Breast epithelium (tissue), 3 donors: ENCODE data around the gene NR2C2.

Experiments used
- POLR2AphosphoS5 ChIP-seq, 3 donors: sonication (generic); formaldehyde crosslinking; IDR thresholded peaks; one replicate each; pipeline ENCODE4 v1.6.1; 2017; ENCODE audit warnings: antibody characterized with exemption in 3 of 3
- TF ChIP-seq, protein P1 (sequence below), 3 donors: fragments of 450-650 bp; IDR thresholded peaks; one replicate each; pipeline ENCODE4 v1.5.1; 2016 to 2017; ENCODE audit warnings: antibody characterized with exemption in 3 of 3, mild to moderate bottlenecking in 3 of 3, moderate library complexity in 3 of 3

DNA sequence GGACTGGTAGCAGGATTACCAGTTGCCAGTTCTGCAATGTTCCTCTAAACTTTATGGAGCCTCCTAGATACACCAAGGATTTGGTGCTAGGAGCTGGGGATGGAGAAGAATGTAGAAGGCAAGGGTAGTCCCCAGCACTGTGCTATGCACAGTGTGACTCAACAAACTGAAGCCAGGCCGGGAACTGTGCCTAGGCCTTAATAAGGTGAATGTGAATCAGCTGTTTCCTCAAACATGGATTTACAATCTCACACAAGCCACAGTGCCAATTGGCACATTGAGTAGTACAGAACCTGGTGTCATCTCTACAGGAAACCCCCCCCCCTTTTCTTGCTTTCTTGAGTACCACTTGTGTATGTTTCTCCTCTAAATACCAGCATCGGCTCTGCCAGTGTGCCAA, 85.3 kb downstream of the NR2C2 start:
- no peak for TF ChIP-seq POLR2AphosphoS5 (IDR thresholded peaks at IDR 0.05)
- TF ChIP-seq, protein P1, sequence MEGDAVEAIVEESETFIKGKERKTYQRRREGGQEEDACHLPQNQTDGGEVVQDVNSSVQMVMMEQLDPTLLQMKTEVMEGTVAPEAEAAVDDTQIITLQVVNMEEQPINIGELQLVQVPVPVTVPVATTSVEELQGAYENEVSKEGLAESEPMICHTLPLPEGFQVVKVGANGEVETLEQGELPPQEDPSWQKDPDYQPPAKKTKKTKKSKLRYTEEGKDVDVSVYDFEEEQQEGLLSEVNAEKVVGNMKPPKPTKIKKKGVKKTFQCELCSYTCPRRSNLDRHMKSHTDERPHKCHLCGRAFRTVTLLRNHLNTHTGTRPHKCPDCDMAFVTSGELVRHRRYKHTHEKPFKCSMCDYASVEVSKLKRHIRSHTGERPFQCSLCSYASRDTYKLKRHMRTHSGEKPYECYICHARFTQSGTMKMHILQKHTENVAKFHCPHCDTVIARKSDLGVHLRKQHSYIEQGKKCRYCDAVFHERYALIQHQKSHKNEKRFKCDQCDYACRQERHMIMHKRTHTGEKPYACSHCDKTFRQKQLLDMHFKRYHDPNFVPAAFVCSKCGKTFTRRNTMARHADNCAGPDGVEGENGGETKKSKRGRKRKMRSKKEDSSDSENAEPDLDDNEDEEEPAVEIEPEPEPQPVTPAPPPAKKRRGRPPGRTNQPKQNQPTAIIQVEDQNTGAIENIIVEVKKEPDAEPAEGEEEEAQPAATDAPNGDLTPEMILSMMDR (IDR thresholded peaks at IDR 0.05), result no peak
